ENCODE results near the gene PRIM2. TPM values are rescaled to one million over a fixed set of nuclear protein-coding genes. Genes with fewer than 3 reads are reported as not detected.

Gene PRIM2
- total and polyA plus RNA-seq, 9 of the 15 experiments (the other 6 are each of a cell fraction or from before 2014, with no cell fraction given): 19.8 to 57.5 (median 33.4) TPM

DNA sequence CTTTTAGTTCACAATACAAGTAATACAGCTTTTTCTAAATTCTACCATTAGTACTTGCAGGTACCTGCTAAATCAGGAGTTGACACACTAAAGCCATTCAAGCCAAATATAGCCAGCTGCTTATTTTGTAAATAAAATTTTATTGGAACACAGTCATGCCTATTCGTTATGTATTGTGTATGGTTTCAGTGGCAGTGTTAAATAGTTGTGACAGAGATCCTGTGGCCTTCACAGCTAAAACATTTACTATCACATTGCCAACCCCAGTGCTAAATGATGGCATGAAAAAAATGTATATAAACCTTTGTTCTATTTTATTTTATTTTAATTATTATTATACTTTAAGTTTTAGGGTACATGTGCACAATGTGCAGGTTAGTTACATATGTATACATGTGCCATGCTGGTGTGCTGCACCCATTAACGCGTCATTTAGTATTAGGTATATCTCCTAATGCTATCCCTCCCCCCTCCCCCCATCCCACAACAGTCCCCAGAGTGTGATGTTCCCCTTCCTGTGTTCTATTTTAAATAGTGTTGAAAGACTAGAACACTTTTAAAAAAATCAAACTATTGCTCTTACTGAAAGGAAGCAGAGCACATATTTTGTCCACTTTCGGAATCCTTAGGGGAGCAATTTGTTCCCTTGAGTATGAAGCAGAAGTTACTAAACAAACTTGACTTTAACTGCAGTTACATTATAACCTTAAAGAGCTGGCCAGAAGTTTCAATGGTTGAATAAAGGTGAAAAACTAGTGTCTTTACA lies 115.7 kb downstream of the PRIM2 start:
- in situ Hi-C loops (cut with MboI): no loop called here
- intact Hi-C loops (cut with micrococcal nuclease): no loop called here
- Histone ChIP-seq H3K27me3 (ENCODE audit: control insufficient read depth in 2 of 2, insufficient read depth in 2 of 2, low read length in 2 of 2) (no peaks in the 10 kb centered on the region), H3K4me3 (no peak overlapping the region), H3K36me3 (ENCODE audit: control insufficient read depth, insufficient read depth, low read length) (no peaks in the 10 kb centered on the region), H3K4me1 (replicated peaks in 1 of 2; ENCODE audit: control insufficient read depth in 2 of 2, insufficient read depth in 2 of 2, low read length in 2 of 2) (no peaks in the 10 kb centered on the region), H3K79me2 (ENCODE audit: control insufficient read depth, insufficient read depth, low read length) (no peaks in the 10 kb centered on the region), H3K4me2 (ENCODE audit: insufficient read depth, low read length) (no peak overlapping the region), H3K27ac (ENCODE audit: extremely low read depth, low read depth, low read length) (no peak overlapping the region), H3K9me1 (ENCODE audit: control insufficient read depth, insufficient read depth, low read length) (no peaks in the 10 kb centered on the region), H2AFZ (ENCODE audit: low read depth, low read length) (no peak overlapping the region), H3K9me3 (replicated peaks; ENCODE audit: control insufficient read depth, insufficient read depth, low read depth, low read length) (no peaks in the 10 kb centered on the region), H3K9ac (ENCODE audit: insufficient read depth in 1 of 2, low read depth in 2 of 2, low read length in 2 of 2) (no peak overlapping the region), H4K20me1 (replicated peaks; ENCODE audit: control insufficient read depth, insufficient read depth, low read length) (no peaks in the 10 kb centered on the region)
- no peak for ATAC-seq
- ChIA-PET CTCF (ENCODE audit: low intra/inter-chr PET ratio) (no interaction called here), POLR2A (no interaction called here)
- 75% methylated on average over 2 of the region's 4 CpGs for WGBS (ENCODE audit: insufficient coverage, low coverage, missing lambda C conversion rate)
- DNase-seq (ENCODE audit: extremely low read depth in 1 of 4, low spot score in 3 of 4): no peak
- BruUV-seq (replicated peaks): no TSS peak
- no peak for FAIRE-seq
- no peak for TF ChIP-seq CREB5 (CRISPR knock-in tag; IDR thresholded peaks at IDR 0.05)
- TF ChIP-seq RCOR1 (IDR thresholded peaks at IDR 0.05; ENCODE audit: borderline replicate concordance in 1 of 2, low read depth in 2 of 2, low read length in 2 of 2): no peak
- no peak for TF ChIP-seq NFE2L1 (tag; IDR thresholded peaks at IDR 0.05; ENCODE audit: borderline replicate concordance, low read depth)
- TF ChIP-seq E2F8 (IDR thresholded peaks at IDR 0.05; ENCODE audit: low read depth, partially characterized antibody): no peak
- TF ChIP-seq TAF1 (IDR thresholded peaks at IDR 0.05; ENCODE audit: control insufficient read depth, extremely low read depth, insufficient read depth, low read length, severe bottlenecking): no peak
- TF ChIP-seq RREB1 (CRISPR knock-in tag; IDR thresholded peaks at IDR 0.05): no peak
- TF ChIP-seq NCOA4 (IDR thresholded peaks at IDR 0.05; ENCODE audit: partially characterized antibody): no peak
- TF ChIP-seq TCF7 (IDR thresholded peaks at IDR 0.05; ENCODE audit: borderline replicate concordance): no peak
